Mammary epithelial cell (primary cell): ENCODE results near the gene PRSS38.

Experiments used
- CTCF ChIP-seq, 2 donors: IDR thresholded peaks in 1 of 2; conservative IDR thresholded peaks in 1 of 2; 2 replicates each; pipeline ENCODE4 v1.5.1; 2011 to 2012; ENCODE audit warnings: inconsistent platforms in 2 of 2, low read length in 2 of 2, mild to moderate bottlenecking in 2 of 2, control low read depth in 1 of 2, low read depth in 1 of 2; ENCODE audit not compliant: insufficient read depth in 1 of 2; ENCODE audit errors: extremely low read depth in 1 of 2
- EZH2 ChIP-seq: IDR thresholded peaks from 2 replicates; pipeline ENCODE4 v1.6.1; 2012; ENCODE audit warnings: low read length, inconsistent platforms, borderline replicate concordance

- TF ChIP-seq CTCF (conservative IDR thresholded peaks at IDR 0.05 in 1 of 2, IDR thresholded peaks at IDR 0.05 in 1 of 2; ENCODE audit: extremely low read depth in 1 of 2, insufficient read depth in 1 of 2, low read depth in 1 of 2, low read length in 2 of 2): no peak
- no peak for TF ChIP-seq EZH2
Measured at GRCh38 chr1:227828786-227829185, 13.3 kb downstream of the PRSS38 start.
